HG02852 (cell line): ENCODE measurements around the gene PKP2.
"Not testable (repeated sequence)": the region's sequence is repeated elsewhere in the genome, so short reads cannot be mapped to it uniquely, and the experiment has no call there.

ENCODE experiments used
- ATAC-seq: cut with Tn5 transposase; IDR thresholded peaks from one replicate; pipeline ENCODE4 v1.9.1; 2021; ENCODE audit warnings: mild to moderate bottlenecking, moderate library complexity; ENCODE audit not compliant: unreplicated experiment

PKP2 gene

GRCh38 chr12:32897281-32897610 lies 669 bp upstream of the PKP2 start:
- no peak for ATAC-seq

- no peak for ATAC-seq
Observed at GRCh38 chr12:32895688-32896431, 717 bp downstream of the PKP2 start.

DNA sequence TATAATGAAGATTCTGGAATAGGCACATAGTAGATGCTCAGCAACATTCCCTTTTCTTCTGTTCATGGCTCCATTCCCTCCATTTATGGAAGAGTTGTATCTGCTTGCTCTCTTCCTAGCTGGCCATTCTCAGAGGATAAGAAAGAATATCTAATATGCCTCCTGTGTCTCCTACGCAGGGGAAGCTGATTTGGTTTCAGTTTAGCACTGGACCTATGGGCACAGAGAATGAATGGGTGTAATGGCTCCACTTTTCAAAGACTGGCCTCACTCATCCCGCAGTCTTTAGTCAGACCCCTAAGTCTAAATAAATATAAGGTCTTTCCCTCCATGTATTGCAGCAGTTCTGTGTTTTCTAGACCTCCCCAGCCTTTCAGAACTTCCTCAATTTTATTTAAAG lies 2.0 kb downstream of the PKP2 start:
- ATAC-seq = no peak

DNA sequence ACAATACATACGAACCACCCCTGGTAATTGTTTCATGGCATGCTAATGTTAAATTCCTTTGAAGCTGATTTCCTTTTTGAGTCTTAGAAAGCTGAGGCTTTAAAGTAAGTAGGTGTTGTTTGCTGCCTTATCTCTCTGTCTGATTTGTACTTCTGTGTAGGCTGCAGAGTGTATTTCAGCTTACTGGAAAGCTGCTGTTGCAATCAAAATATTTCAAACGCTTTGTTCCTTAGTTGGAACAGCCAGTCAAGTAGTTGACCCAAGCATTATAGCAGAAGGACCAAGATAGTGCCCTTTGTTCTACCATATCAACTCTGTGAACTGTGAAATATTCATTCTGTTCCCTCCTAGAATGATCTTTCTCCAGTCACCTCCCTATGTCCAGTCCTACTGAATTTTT lies 3.1 kb downstream of the PKP2 start:
- no peak for ATAC-seq

GRCh38 chr12:32893043-32893442 lies 3.5 kb downstream of the PKP2 start:
- ATAC-seq = no peak

DNA sequence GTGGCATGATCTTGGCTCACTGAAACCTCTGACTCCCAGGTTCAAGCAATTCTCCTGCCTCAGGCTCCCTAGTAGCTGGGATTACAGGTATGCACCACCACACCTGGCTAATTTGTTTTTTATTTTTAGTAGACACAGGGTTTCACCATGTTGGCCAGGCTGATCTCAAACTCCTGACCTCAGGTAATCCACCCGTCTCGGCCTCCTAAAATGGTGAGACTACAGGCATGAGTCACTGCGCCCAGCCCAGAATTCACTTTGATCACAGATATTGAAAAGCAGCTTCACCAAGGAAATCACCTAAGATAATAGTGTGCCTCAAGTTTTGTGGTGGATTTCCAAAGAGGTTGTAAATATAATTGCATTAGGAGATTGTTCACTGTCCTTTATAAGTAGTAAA lies 4.2 kb downstream of the PKP2 start:
- not testable (repeated sequence) for ATAC-seq

- ATAC-seq = no peak
Observed at GRCh38 chr12:32891956-32892355, 4.6 kb downstream of the PKP2 start.

DNA sequence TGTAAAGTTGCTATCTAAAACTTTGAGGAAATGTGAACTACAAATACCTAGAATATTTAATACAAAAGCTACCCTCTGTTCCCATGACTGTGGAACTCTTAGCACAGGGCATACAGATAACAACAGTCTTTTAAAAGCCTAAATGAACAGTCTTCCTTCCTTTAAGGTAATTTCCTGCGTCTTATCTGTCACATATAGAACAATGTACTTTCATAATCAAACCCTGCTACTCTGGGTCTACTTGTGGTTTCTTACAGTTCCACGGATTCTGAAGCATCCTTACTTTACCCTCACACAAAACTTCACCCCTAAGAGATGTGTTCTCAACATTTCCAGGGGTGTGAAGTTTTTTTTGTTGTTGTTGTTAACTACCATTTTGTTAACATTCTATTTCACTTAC lies 5.1 kb downstream of the PKP2 start:
- ATAC-seq = no peak

DNA sequence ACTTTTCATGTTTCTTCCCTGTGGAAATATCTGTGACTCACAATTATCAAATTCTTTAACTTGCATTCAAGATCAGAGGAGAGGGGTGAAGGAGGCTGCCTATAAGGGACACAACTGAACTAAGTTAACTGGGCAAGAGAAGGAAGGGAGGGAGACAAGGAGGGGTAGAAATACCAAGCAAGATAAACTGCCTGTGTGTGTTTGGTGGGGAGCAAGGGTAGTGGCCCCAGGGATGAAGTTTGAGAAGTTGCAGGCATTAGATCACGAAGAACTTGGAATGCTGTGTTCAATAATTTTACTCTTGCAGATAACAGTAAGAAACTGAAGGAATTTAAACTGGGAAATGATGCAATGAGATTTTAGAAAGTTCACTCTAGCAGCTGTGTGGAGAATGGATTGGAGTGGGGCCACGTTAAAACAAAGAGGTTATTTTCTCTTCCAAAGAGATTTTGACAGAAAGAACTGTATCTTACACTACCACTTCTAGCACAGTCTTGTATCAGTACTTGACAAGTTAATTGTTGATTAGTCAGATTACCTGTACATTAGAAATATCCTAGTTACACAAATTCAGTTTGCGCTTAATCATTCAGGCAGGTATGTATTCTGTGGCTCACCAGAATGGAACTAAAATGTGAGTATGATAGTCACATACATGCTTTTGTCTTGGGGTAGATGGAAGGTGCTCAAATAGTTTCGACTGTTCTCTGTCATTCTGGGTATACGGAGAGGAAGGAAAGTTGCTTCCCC lies 7.4 kb downstream of the PKP2 start:
- no peak for ATAC-seq

GRCh38 chr12:32887058-32887457 lies 9.5 kb downstream of the PKP2 start:
- ATAC-seq = no peak

DNA sequence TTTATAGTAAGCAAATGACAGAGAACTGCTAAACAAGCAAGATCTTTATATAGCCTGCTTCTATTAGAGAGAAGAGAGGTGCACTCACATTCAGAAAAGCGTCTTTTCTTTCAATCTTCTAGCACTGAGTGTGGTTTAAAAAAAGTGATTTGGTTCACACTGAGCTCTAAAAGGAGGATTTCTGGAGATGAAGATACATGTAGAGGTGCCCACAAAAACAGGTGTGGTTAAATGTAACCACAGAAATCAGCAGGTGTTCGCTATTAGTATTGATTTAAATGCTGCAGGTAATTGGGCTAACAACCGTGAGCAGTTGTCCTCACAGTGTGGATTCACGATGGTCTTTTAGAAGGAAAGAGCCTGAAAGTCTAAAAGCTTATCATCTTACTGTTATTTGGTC lies 10.7 kb downstream of the PKP2 start:
- no peak for ATAC-seq

DNA sequence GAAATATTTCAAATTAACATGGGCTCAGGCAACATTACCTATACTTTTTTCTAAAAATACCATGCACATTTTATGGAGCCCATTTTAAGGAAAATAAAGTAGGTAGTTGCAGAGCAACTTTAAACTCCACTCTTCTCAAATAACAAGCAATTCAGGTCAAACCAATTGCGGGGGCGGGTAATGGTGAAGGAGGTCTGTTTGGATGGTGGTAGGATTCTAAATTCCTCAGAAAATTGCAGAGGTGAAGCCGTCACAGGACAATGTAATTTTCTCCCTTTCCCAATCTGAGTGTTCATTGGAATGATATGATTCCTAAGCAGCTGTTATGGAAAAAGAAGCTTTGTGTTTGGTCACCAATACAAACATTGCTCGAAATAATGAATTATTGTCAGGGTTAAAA lies 11.6 kb downstream of the PKP2 start:
- no peak for ATAC-seq

GRCh38 chr12:32881702-32882101 lies 14.9 kb downstream of the PKP2 start:
- ATAC-seq = no peak

GRCh38 chr12:32881107-32881506 lies 15.5 kb downstream of the PKP2 start:
- ATAC-seq = no peak

- ATAC-seq = not testable (repeated sequence)
Observed at GRCh38 chr12:32879066-32879465, 17.5 kb downstream of the PKP2 start.

DNA sequence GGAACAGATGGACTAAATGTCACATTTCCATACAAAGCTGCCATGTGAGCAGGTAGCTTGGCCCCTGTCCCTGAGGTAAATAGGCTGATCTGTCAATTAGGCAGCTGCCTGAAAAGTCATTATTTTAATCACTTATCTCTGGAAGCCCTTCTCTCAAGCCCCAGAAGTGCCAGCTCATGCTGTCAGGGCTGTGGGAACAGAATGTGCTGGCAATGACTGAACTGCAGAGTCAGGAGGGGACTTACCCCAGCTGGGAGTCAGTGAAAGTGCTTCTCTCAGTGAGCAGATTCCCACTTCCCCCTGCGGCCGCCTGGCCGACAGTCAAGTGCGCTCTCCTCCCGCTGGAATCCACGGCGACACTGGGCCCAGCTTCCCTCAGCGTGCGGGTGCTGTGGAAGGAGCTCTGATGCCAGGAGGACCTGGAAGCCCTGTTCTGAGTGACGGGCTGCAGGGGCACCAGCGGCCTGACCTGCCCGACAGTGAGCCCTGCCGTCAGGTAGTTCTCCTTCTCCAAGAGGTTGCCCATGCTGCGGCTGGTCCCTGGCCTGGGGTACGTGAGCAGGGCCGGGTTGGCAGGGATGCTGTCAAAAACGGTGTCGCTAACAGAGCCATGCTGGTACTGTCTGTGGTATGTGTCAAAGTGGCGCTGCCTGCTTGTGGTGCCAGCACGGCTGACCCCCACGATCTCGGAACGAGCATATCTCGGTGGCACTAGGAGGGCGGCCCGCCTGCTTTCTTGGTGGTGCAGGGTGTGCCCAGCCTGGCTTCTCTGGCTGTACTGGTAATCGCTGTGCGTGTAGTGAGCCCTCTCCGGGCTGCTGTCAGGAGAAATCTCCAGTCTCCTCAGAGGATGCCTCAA lies 18.7 kb downstream of the PKP2 start:
- ATAC-seq = no peak

GRCh38 chr12:32876004-32876403 lies 20.6 kb downstream of the PKP2 start:
- no peak for ATAC-seq

GRCh38 chr12:32874975-32875374 lies 21.6 kb downstream of the PKP2 start:
- ATAC-seq = no peak

DNA sequence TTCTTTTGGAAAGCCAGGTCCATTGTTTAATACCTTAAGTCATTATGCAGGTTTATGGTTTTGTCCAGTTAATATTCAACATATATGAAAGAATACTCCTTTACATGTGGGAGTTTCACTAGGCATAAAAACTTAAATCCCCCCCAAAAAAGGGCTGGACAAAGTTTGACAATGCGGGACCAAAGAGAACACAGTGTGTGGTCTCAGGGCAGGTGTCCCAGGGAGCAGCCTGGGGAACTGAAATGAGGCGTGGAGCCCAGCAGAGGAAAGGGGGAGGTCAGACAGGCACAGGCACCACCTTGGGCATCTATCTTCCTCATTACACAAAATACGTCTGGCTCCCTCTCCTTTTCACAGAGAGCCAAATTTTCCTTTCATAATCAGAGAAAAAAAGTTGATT lies 22.5 kb downstream of the PKP2 start:
- ATAC-seq = no peak

GRCh38 chr12:32872416-32872815 lies 24.2 kb downstream of the PKP2 start:
- not testable (repeated sequence) for ATAC-seq

- ATAC-seq = no peak
Observed at GRCh38 chr12:32870716-32871115, 25.9 kb downstream of the PKP2 start.

GRCh38 chr12:32868885-32869284 lies 27.7 kb downstream of the PKP2 start:
- no peak for ATAC-seq
